Measurements from ENCODE around the gene BPGM.

The BPGM gene

GRCh38 chr7:134699021-134699818 lies 52.6 kb downstream of the BPGM start:
- DNase-seq: no peak

GRCh38 chr7:134699899-134700298 lies 53.2 kb downstream of the BPGM start:
- no peak for DNase-seq

- no peak for DNase-seq
Observed at GRCh38 chr7:134701272-134701671, 54.6 kb downstream of the BPGM start.

GRCh38 chr7:134702366-134703240 lies 56.0 kb downstream of the BPGM start:
- DNase-seq: no peak

GRCh38 chr7:134703241-134703594 lies 56.6 kb downstream of the BPGM start:
- no peak for DNase-seq

GRCh38 chr7:134703782-134704181 lies 57.1 kb downstream of the BPGM start:
- no peak for DNase-seq

- no peak for DNase-seq
Observed at GRCh38 chr7:134704827-134705226, 58.2 kb downstream of the BPGM start.

GRCh38 chr7:134705716-134706115 lies 59.1 kb downstream of the BPGM start:
- no peak for DNase-seq

- no peak for DNase-seq
Observed at GRCh38 chr7:134706468-134706867, 59.8 kb downstream of the BPGM start.

GRCh38 chr7:134707663-134708378 lies 61.2 kb downstream of the BPGM start:
- DNase-seq: no peak

GRCh38 chr7:134708692-134709091 lies 62.0 kb downstream of the BPGM start:
- no peak for DNase-seq

GRCh38 chr7:134709197-134709596 lies 62.5 kb downstream of the BPGM start:
- DNase-seq: no peak

GRCh38 chr7:134710511-134710853 lies 63.8 kb downstream of the BPGM start:
- DNase-seq: no peak

- DNase-seq: peak; percentile 38 to 50
Observed at GRCh38 chr7:134710854-134711624, 64.4 kb downstream of the BPGM start.

GRCh38 chr7:134712196-134712595 lies 65.5 kb downstream of the BPGM start:
- DNase-seq: no peak

GRCh38 chr7:134714470-134715205 lies 68.0 kb downstream of the BPGM start:
- DNase-seq: no peak

GRCh38 chr7:134718211-134718875 lies 71.7 kb downstream of the BPGM start:
- DNase-seq: no peak

GRCh38 chr7:134720091-134720935 lies 73.7 kb downstream of the BPGM start:
- DNase-seq: no peak

- DNase-seq: no peak
Observed at GRCh38 chr7:134721171-134721570, 74.5 kb downstream of the BPGM start.

- no peak for DNase-seq
Observed at GRCh38 chr7:134722786-134723322, 76.2 kb downstream of the BPGM start.

Measured in stimulated activated CD4-positive, alpha-beta T cell treated with anti-CD3 and anti-CD28 coated beads, Interleukin-2, amount 100 ng/mL, for 24 hours (primary cell).